Activated T-cell treated with anti-CD3 and anti-CD28 coated beads for 48 hours (primary cell): ENCODE data around the gene EIF4G1.
A peak's percentile ranks its signal among the peaks of the same experiment; 100 is the strongest.

Experiments used
- DNase-seq: peaks from one replicate; pipeline ENCODE4 v3.0.0-alpha.2; 2020; ENCODE audit warnings: low read depth

Gene EIF4G1

GRCh38 chr3:184350618-184351017 is 36.2 kb downstream of the EIF4G1 start:
- no peak for DNase-seq

- DNase-seq = no peak
These were observed 37.2 kb downstream of the EIF4G1 start for GRCh38 chr3:184351511-184352148.

- no peak for DNase-seq
These were observed 37.9 kb downstream of the EIF4G1 start for GRCh38 chr3:184352149-184352785.

GRCh38 chr3:184352897-184353545 is 38.6 kb downstream of the EIF4G1 start:
- no peak for DNase-seq

- no peak for DNase-seq
These were observed 39.1 kb downstream of the EIF4G1 start for GRCh38 chr3:184353546-184353941.

- DNase-seq = peak; percentile 55
These were observed 39.8 kb downstream of the EIF4G1 start for GRCh38 chr3:184354121-184354728.

- no peak for DNase-seq
These were observed 40.3 kb downstream of the EIF4G1 start for GRCh38 chr3:184354754-184355153.

GRCh38 chr3:184355261-184356040 is 41.0 kb downstream of the EIF4G1 start:
- DNase-seq = no peak

- no peak for DNase-seq
These were observed 43.1 kb downstream of the EIF4G1 start for GRCh38 chr3:184357248-184358123.

- no peak for DNase-seq
These were observed 43.8 kb downstream of the EIF4G1 start for GRCh38 chr3:184358124-184358767.

- no peak for DNase-seq
These were observed 44.5 kb downstream of the EIF4G1 start for GRCh38 chr3:184358921-184359350.

GRCh38 chr3:184359610-184360009 is 45.2 kb downstream of the EIF4G1 start:
- DNase-seq = no peak

GRCh38 chr3:184360070-184360928 is 45.9 kb downstream of the EIF4G1 start:
- no peak for DNase-seq

GRCh38 chr3:184360929-184361531 is 46.6 kb downstream of the EIF4G1 start:
- DNase-seq = no peak

GRCh38 chr3:184361532-184361931 is 47.1 kb downstream of the EIF4G1 start, which contains the start of the genes CLCN2 and POLR2H:
CLCN2 (minus strand) TSS chr3:184361605; CDS start chr3:184361479, 126 bp downstream.
POLR2H (plus strand) TSS chr3:184361710; CDS start chr3:184363493, 1,783 bp downstream.
- no peak for DNase-seq

GRCh38 chr3:184361932-184362667 is 47.7 kb downstream of the EIF4G1 start:
- peak; percentile 50 for DNase-seq

GRCh38 chr3:184362668-184363546 is 48.5 kb downstream of the EIF4G1 start:
- DNase-seq = peak; percentile 93
